ENCODE data around the gene BCAM. TPM values are rescaled to one million over a fixed set of nuclear protein-coding genes. Genes with fewer than 3 reads are reported as not detected.
"Not testable (repeated sequence)": the region's sequence is repeated elsewhere in the genome, so short reads cannot be mapped to it uniquely, and the experiment has no call there.

Gene BCAM
- total RNA-seq, 1 experiment from 2014 or later, result 146 TPM

DNA sequence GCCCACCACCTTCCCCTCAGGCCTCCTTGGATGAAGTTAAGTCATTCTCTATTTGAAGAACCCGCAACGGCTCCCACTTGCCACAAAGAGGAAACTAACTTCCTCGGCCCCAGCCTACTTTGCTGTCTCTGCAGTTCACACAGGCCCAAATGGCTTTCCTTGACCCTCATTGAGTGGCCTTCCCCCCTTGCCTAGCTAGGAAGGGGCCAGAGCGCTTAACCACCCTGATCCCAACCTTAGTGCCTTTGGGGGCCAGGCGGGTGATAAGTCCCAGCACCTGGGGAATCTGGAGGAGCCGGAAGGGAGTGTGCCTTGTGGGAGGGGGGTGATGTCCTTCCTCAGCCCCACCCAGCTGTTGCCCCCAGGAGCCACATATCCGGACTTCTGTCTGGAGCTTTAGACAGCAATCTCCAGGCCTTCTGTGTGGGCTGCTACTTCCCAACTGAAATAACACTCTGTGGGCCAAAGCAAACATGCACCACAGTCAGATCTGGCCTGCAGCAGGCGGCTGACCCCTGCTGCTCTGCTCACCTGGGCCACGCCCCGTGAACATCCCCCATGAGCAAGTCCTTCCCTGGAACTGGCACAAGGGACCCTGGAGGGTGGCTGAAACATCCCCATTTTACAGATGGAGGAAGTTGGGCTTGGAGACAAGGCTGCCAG is 47.6 kb downstream of the BCAM start:
- no peaks in the 10 kb centered on the region for H3K9me3 ChIP-seq (ENCODE audit: insufficient read depth, low read depth)
- TF ChIP-seq, protein P1, sequence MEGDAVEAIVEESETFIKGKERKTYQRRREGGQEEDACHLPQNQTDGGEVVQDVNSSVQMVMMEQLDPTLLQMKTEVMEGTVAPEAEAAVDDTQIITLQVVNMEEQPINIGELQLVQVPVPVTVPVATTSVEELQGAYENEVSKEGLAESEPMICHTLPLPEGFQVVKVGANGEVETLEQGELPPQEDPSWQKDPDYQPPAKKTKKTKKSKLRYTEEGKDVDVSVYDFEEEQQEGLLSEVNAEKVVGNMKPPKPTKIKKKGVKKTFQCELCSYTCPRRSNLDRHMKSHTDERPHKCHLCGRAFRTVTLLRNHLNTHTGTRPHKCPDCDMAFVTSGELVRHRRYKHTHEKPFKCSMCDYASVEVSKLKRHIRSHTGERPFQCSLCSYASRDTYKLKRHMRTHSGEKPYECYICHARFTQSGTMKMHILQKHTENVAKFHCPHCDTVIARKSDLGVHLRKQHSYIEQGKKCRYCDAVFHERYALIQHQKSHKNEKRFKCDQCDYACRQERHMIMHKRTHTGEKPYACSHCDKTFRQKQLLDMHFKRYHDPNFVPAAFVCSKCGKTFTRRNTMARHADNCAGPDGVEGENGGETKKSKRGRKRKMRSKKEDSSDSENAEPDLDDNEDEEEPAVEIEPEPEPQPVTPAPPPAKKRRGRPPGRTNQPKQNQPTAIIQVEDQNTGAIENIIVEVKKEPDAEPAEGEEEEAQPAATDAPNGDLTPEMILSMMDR (conservative IDR thresholded peaks at IDR 0.05), result no peak
- no peak for TF ChIP-seq EZH2 (IDR thresholded peaks at IDR 0.05; ENCODE audit: low read depth)
- DNase-seq, result no peak
- BruUV-seq (replicated peaks), result no TSS peak
- no peaks in the 10 kb centered on the region for H3K9me2 ChIP-seq (ENCODE audit: insufficient read depth)
- H3K36me3 ChIP-seq (ENCODE audit: low read depth), result peaks cover 13% of the 10 kb centered on the region; the same call in 1 of the 2 replicates
- no peak overlapping the region for H3K4me2 ChIP-seq
- ChIA-PET POLR2A (ENCODE audit: unreplicated experiment) (no interaction called here), CTCF (interaction anchor here (0.6 kb wide), 1 partner anchor 169 kb away, joined by 4 read pairs; no protein-coding TSS in a partner anchor)
- H2AFZ ChIP-seq, result no peak overlapping the region
- no peaks in the 10 kb centered on the region for H3K4me1 ChIP-seq (replicated peaks; ENCODE audit: insufficient read depth)
- intact Hi-C loops (cut with micrococcal nuclease; ENCODE audit: unreplicated experiment), result no loop called here
- peaks cover 56% of the 10 kb centered on the region for H4K20me1 ChIP-seq (ENCODE audit: insufficient read depth)
- H3K4me3 ChIP-seq, result no peak overlapping the region
- 0 out of 2 replicates have a peak, but pooled peaks cover 8% of the 10 kb centered on the region for H3F3A ChIP-seq (ENCODE audit: insufficient read depth, low read depth)
- H3K27ac ChIP-seq, result no peak overlapping the region
- H3K27me3 ChIP-seq (ENCODE audit: insufficient read depth, low read depth), result no peaks in the 10 kb centered on the region
- peaks cover 60% of the 10 kb centered on the region for H3K79me2 ChIP-seq (ENCODE audit: low read depth)

DNA sequence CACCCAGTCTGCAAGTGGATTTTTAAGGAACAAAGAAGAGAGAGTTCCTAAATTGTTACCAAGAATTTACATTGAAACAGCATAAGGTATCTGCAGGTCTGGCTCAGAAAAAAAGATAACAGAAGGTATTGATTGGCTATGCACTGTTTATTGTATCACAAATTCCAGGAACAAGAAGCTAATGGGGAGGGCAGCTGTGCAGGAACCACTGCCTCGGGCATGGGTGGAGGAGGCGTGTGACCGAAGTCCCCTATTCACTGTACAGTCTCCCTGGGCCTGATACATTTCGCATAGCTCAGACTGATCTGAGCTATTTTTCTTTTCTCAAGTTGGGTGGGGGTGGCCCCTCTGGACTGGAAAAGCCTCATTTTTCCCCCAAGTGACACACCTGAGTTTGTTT is 48.9 kb downstream of the BCAM start:
- Histone ChIP-seq H3K4me2 (no peak overlapping the region), H3K27me3 (ENCODE audit: insufficient read depth, low read depth) (no peaks in the 10 kb centered on the region), H3K79me2 (ENCODE audit: low read depth) (peaks cover 54% of the 10 kb centered on the region), H3K9me3 (ENCODE audit: insufficient read depth, low read depth) (no peaks in the 10 kb centered on the region), H3K9me2 (ENCODE audit: insufficient read depth) (no peaks in the 10 kb centered on the region), H3F3A (ENCODE audit: insufficient read depth, low read depth) (0 out of 2 replicates have a peak, but pooled peaks cover 8% of the 10 kb centered on the region), H2AFZ (no peak overlapping the region), H3K4me1 (replicated peaks; ENCODE audit: insufficient read depth) (no peaks in the 10 kb centered on the region), H3K27ac (no peak overlapping the region), H3K4me3 (no peak overlapping the region), H4K20me1 (ENCODE audit: insufficient read depth) (peaks cover 49% of the 10 kb centered on the region), H3K36me3 (ENCODE audit: low read depth) (peaks cover 16% of the 10 kb centered on the region)
- CTCF ChIA-PET, result interaction anchor here (0.5 to 1.3 kb wide), 2 partner anchors 12 to 23 kb away, joined by 3 to 9 read pairs; no protein-coding TSS in a partner anchor
- POLR2A ChIA-PET (ENCODE audit: unreplicated experiment), result no interaction called here
- intact Hi-C loops (cut with micrococcal nuclease; ENCODE audit: unreplicated experiment), result no loop called here
- BruUV-seq (replicated peaks), result no TSS peak
- no peak for DNase-seq
- TF ChIP-seq EZH2 (IDR thresholded peaks at IDR 0.05; ENCODE audit: low read depth), result no peak
- TF ChIP-seq, protein P1 (conservative IDR thresholded peaks at IDR 0.05), result no peak

DNA sequence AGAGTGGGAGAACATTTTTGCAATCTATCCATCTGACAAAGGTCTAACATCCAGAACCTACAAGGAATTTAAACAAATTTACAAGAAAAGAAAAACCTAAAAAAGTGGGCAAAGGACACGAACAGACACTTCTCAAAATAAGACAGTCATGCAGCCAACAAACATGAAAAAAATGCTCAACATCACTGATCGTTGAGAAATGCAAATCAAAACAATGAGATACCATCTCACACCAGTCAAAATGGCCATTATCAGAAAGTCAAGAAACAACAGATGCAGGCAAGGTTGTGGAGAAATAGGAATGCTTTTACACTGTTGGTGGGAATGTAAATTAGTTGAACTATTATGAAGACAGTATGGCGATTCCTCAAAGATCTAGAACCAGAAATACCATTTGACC is 52.7 kb downstream of the BCAM start:
- H3K79me2 ChIP-seq (ENCODE audit: low read depth), result peaks cover 31% of the 10 kb centered on the region
- H3K4me3 ChIP-seq; H3K4me2 ChIP-seq; H3K9me2 ChIP-seq (ENCODE audit: insufficient read depth); CTCF ChIA-PET; BruUV-seq (replicated peaks); H3K9me3 ChIP-seq (ENCODE audit: insufficient read depth, low read depth); H3F3A ChIP-seq (ENCODE audit: insufficient read depth, low read depth); intact Hi-C loops (cut with micrococcal nuclease; ENCODE audit: unreplicated experiment); H2AFZ ChIP-seq; H3K4me1 ChIP-seq (replicated peaks; ENCODE audit: insufficient read depth); H3K27me3 ChIP-seq (ENCODE audit: insufficient read depth, low read depth); DNase-seq; POLR2A ChIA-PET (ENCODE audit: unreplicated experiment); H3K27ac ChIP-seq: not testable (repeated sequence)
- peaks cover 22% of the 10 kb centered on the region for H3K36me3 ChIP-seq (ENCODE audit: low read depth)
- peaks cover 35% of the 10 kb centered on the region for H4K20me1 ChIP-seq (ENCODE audit: insufficient read depth)
